Dedifferentiated amniotic fluid mesenchymal stem cell (primary cell): ENCODE data around the gene SBF1.

Experiments
- DNase-seq: peaks from one replicate; pipeline ENCODE4 v3.0.0-alpha.2; 2016; ENCODE audit errors: extremely low spot score

Gene SBF1

DNA sequence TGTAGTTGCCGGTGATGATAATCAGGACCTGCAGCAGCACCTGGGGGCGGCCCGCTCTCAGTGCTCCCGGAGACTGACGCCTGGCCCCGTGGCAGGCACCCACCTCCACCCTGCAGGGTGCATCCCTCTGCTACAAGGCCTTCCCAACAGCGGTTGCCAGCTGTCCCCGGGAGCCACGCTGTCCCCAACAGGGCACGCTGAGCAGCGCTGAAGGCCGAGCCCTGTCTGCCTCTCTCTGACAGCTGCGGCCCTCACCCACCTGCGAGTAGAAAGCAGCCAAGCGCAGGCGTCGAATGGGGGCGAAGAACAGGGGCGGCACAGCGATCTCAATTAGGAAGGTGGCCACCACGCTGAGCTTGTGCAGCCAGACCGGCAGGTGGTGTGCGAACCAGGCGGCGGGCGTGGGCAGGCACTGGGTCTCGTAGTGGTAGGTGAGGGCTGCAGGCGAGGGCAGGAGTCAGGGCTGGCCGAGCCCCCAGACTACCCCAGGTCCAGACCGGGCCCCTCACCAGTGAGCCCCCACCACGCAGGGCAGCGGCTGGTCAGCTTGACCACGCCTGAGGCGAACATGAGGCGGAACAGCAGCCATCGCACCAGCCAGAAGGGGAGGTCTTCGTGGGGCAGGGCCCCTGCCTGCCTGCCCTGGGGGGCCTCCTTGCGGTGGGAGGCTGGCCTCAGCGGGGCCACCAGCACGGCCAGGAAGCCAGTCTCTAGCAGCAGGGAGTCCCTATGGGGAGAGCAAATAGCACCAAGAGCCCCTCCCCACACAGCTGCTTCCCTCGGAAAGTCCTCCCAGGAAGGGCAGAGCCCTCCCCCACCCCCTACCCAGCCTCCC, 31.2 kb upstream of the SBF1 start:
- DNase-seq: no peak

DNA sequence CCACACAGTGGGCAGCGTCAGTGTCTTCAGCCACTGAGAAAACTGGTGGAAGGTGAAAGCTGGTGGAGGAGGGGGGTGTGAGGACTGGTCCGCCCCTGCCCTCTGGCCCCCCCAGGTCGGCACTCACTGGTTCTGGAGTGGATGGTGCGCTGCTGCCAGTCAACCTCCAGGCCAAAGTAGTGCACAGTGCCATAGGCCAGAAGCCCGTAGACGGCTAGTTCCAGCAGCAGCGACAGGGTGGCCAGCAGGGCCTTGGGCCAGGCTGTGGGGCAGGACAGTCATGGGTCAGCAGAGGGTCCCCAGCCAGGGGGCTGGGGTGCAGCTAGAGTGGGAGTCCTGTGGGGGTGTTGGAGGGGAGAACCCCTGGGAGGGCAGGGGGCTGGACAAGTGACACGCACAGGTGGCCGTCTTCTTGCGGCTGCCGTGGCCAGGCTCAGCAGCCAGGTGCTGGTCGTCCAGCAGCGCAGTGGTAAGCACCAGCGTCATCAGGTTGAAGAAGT, 30.5 kb upstream of the SBF1 start:
- no peak for DNase-seq

DNA sequence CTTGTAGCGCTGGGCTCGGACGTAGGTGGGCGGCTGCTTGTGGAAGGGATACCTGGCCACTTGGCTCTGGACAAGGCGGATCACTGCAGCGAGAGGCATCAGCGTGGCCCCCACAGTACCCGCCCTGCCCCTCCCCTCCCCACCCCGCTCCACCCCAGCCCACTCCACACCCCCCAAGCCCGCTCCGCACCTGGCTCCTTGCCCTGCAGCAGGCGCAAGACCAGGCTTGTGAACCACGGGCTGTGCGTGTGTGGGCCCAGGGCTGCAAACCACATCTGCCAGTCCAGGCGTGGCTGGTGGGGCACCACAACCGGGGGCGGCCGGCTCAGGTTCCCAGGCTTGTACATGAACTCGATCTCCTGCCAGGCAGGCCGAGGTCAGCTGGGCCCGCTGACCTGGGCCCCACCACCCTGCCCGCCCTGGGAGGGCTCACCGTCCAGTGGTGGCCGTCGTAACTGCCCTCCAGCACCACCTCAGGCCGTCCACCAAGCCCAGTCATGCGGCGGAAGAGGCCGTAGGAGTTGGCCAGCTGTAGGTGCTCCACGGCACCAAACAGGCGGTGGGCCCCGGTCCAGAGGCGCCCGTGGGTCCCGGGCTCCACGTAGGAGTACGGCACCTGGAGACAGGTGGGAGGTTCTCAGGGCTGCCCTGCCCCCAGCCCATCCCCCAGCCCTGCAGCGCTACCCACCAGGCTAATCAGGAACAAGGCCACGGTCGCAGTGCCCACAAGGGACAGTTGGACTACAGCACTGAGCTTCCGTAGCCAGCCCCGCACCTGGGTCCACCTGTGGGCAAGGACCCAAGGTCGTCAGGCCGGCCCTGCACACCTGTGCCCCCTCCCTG, 29.8 kb upstream of the SBF1 start:
- DNase-seq: no peak

DNA sequence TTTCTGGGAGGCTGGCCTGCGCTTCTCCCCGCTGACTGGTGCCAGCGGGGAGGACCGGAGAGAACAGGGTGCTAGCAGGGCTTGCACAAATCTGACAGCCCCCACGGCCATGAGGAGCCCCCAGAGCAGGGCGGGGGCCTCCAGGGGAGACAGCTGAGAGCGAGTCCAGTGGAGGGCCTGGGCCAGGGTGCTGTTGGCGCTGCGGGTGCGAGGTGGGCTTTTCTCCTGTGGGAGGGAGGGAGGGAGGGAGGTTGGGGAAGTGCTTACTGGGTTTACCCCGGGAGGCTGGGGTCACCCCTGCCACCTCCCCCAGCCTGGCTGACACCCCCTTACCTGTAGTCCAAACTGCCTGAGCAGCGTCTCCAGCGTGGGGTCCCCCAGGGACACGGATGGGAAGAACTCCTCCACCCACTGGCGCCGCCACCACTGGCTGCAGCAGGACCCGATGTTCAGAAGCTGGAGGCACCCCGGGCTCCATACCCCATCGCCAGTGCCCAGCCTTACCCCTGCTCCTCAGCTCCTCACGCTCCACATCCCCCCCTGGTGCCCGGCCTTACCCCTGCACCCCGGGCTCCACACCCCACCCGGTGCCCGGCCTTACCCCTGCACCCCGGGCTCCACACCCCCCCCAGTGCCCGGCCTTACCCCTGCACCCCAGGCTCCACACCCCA, 28.8 kb upstream of the SBF1 start:
- DNase-seq: no peak

DNA sequence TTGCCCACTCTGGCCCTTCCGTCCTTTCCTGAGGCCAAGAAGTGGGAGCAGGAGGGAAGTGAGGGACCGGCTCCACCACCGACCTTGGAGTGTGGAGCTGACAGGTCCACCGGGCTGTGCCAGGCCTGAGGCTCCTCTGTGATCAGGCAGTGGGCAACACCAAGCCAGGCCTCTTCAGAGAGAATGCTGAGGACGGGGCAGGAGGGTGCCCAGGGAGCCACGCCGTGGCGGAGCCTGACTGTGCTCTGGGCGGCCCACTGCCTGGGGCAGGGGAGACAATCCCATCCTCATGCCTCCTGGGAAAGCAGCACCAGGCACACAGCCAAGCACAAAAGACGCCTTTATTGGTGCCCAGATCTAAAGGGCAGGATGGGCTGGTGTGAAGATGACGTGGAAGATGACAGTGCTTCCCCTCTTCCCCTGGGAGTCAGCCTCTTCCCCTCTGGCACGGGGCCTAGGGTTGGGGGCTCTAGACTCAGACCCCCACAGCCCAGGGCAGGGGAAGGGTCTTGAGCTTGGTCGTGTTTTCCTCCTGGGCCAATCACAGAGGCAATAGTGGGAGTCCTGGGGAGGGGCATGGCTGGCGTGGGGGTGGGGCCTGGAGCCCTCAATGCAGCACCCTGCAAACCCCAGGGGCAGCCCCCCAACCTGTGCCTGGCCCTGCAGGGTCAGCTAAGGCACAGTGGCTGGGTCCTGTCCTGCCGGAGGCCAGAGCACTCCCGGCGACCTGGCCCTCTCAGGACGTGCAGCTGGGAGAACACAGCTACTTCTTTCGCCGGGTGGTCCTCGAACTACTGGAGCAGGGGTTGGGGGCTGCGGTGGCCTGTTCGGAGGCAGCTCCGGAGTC, 28.0 kb upstream of the SBF1 start:
- DNase-seq: no peak

DNA sequence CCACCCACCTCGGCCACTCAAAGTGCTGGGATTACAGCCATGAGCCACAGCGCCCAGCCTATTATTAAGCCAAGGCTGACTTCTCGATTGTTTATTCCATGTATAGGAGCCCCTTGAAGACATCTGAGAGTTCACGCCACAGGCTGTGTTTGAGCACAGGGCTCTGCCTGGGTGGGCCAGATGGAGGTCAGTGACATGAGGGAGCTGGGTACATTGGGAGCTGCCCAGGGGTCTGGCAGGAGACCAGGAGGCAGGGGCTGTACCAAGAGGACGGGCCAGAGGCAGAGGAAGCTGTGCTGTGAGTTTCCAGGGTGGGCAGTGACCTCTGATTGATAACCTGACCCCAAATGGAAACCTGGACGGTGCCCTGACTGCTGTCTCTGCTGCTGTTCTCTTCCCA, 27.3 kb upstream of the SBF1 start:
- DNase-seq: no peak

DNA sequence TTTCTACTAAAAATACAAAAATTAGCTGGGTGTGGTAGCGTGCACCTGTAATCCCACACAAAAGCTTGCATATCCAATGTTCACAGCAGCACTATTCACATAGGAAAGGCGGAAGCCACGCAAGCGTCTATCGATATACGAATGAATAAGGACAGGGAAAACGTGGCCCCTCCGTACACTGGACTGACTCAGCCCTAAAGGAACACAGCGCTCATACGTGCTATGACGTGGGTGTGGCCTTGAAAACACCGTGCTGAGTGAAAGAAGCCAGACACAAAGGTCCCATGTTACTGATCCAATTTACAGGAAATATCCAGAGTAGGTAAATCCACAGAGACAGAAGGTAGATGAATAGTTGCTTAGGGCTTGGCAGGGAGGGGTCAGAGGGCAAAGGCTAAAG, 25.6 kb upstream of the SBF1 start:
- DNase-seq: no peak

DNA sequence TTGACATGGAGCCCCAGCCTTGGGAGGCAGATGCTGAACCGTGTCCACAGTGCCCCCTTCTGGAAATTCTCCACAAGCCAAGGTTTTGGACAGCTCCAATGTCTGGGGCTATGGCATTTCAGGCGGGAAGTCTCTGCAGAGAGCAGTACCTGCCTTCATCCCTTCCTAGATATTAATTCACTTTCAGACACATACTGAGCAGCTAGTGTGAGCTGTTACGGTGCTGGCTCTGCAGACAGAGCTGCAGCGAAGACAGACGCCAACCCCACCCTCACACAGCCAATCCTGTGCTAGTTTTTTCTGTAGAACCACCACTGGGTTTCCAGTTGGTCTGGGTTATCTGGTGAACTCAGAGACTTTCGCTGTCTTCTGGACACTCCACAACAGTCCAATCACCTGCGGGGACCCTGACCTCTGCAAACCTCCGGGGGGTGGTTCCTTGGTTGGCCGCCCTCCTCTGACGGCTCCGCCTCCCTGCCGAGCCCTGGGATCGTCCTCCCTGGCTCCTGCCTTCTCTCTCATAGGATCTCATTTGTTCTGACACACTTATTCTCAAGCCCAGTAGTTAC, 23.6 kb upstream of the SBF1 start:
- DNase-seq: peak; percentile 27

DNA sequence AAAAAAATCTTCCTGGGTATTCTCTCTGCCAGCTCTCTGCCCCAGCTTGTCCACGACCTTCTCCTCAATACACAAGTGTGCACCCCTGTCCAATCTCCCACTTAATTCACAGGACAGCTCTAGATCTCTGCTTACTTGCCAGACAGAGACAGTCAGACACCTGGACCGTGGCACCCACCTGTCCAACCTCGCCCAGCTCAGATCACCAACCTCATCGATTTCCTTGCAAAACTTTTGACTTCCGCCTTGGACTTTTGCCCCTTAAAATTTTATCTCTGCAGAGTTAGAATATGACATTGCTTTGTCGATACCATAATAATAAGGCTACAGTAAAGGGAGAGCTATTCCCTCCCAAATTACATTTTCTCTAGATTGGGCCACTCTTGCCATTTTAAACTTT, 22.3 kb upstream of the SBF1 start:
- DNase-seq: no peak

DNA sequence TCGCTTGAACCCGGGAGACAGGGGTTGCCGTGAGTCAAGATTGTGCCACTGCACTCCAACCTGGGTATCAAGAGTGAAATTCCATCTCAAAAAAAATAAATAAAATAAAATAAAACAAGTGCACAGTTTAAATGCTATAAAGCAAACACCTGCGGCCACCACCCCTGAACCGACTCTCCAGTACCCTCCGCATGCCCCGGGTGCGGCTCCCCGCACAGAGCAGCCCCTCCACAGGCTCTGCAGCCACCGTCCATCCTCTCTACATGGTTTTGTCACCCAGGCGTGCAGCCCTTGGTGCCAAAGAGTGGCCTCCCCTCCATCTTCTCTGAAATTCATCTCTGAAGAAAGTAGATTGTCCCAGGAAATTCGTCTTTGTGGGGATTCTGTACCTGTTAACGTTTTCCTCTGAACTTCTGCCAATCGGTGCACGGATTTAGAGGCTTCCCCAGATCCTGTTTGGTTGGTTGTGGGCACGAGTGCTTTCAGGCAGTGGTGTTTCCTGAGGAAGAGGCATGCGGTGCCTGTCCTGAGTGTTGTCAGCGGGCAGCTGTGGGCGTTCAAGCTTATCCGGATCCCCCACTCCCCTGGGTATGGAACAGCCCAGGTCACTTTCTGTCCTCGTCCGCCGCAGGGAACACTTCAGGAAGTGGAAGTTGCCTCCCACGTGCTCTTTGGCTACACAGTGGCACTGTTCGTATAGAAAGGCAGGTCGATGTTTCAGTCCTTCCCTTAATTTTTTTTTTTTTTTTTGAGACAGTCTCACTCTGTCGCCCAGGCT, 15.9 kb upstream of the SBF1 start:
- DNase-seq: no peak

DNA sequence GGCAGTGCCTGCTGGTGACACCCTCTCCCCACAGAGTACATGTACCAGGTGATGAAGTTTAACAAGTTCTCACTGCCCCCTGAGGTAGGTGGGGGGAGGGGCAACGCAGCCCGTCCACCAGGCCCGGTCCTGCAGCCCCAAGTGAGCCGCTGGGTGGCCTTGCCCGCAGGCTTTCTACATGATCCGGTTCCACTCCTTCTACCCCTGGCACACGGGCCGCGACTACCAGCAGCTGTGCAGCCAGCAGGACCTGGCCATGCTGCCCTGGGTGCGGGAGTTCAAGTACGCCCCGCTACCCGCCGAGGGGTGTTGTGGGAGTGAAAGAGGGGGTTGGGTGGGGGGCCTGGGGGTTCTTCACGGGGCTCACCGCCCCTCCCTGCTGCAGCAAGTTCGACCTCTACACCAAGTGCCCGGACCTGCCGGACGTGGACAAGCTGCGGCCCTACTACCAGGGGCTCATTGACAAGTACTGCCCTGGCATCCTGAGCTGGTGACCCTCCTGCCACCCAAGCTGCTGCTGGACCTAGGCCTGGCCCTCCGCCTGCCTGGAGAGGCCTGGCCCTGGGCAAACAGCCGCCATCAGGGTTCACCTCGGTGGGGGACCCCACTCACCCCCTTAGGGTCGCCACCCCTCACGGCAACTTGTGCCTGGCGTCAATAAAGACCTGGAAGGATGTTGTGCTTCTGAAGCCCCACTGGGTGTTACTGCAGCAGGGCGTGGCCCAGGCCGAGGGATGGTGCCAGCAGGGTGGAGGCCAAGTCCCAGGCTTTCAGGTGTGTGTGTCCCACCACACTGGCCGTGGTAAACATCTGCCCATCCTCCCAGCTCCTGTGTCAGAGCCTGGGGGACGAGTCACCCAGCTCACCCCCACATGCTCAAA, 14.8 kb upstream of the SBF1 start:
- DNase-seq: no peak

DNA sequence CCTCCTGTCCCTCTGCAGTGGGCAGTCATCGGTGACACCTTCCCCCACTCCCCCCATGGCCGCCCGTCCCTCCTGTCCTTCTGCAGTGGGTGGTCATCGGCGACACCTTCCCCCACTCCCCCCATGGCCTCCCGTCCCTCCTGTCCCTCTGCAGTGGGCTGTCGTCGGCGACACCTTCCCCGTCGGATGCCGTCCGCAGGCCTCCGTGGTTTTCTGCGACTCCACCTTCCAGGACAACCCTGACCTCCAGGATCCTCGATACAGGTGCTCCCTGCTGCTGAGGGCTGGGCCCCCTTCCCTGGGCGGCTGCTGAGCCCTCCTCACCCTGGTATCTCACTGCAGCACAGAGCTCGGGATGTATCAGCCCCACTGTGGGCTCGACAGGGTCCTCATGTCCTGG, 14.1 kb upstream of the SBF1 start:
- DNase-seq: no peak

DNA sequence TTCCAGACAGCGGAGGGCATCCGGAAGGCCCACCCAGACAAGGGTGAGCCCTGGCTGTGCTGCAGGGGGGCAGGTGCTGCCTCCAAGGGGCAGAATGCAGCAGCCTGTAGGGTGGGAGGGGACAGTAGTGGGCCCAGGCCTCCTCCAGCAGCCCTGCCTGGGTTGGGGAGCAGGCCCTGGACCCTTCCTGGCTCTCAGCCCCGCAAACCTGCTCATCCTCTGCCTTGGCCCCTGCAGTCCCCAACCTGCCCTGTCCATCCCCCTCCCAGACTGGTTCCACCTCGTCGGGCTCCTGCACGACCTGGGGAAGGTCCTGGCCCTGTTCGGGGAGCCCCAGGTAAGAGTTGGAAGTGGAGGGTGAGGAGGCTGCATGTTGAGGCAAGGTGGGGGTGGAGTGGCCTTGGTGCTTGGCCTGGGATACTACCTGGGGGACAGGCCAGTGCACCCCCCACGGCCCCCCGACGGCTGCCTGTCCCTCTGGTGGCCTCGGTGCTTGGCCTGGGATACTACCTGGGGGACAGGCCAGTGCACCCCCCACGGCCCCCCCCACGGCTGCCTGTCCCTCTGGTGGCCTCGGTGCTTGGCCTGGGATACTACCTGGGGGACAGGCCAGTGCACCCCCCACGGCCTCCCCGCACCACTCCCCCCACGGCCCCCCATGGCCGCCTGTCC, 13.3 kb upstream of the SBF1 start:
- no peak for DNase-seq

DNA sequence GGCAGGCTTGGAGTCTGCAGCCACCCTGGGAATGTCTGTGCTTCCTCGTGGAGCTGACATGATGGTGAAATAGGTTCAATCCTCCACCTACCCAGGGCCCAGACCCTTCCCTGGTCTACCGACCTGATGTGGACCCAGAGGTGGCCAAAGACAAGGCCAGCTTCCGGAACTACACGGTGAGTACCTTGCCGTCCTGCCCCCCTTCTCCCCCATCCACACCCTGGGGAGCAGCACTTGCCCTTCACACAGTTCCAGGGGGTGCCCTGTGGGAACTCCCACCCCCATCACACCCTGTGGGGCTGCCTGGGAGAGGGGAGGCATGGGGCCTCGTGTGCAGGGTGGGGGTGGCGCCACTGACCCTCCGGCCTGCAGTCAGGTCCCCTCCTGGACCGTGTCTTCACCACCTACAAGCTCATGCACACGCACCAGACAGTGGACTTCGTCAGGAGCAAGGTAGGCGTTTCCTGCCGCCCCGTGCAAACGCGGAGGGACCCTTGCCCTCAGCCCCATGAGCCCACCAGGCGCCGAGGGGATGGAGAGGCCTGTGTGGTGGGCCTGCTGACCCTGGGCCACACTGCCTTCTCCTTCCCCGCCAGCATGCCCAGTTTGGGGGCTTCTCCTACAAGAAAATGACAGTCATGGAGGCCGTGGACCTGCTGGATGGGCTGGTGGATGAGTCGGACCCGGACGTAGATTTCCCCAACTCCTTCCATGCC, 12.6 kb upstream of the SBF1 start:
- DNase-seq: no peak

DNA sequence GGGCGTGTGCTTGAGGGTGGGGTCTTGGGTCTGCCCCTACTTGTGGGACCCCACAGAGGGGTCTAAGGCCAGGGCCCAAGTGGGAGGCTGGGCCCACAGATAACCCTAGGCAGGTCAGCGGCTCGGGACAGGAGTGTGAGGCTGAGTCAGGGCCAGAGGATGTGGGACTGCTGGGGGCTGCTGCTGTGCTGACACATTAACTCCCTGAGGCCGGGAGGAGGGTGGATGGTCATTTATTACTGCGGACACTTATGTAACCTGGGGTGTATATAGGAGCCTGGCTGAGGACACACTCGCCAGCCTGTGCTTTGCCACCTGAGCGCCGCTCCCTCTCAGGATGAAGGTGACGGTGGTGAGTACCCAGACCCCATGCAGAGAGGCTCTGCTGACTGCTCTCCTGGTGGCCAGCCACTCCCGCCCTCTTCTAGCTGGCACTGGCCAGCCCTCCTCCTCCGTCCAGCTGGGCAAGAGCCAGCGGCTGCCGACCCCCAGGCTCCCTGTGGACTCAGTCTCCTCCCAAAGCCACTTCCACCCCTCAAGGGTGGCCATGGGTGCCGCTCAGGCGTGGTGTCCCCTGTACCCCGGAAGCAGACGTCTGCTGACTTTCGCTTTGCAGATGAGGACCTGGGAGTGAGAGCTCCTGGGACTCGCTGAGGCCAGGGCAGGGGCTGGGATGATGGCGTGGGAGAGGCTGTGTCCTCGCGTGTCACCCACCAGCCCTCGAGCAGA, 11.9 kb upstream of the SBF1 start, which contains the start of gene MIOX:
Gene MIOX, plus strand, starts transcription at position 299 of the 729 bp plus-strand sequence. Its CDS starts 39 bp downstream, at position 338.
- no peak for DNase-seq

DNA sequence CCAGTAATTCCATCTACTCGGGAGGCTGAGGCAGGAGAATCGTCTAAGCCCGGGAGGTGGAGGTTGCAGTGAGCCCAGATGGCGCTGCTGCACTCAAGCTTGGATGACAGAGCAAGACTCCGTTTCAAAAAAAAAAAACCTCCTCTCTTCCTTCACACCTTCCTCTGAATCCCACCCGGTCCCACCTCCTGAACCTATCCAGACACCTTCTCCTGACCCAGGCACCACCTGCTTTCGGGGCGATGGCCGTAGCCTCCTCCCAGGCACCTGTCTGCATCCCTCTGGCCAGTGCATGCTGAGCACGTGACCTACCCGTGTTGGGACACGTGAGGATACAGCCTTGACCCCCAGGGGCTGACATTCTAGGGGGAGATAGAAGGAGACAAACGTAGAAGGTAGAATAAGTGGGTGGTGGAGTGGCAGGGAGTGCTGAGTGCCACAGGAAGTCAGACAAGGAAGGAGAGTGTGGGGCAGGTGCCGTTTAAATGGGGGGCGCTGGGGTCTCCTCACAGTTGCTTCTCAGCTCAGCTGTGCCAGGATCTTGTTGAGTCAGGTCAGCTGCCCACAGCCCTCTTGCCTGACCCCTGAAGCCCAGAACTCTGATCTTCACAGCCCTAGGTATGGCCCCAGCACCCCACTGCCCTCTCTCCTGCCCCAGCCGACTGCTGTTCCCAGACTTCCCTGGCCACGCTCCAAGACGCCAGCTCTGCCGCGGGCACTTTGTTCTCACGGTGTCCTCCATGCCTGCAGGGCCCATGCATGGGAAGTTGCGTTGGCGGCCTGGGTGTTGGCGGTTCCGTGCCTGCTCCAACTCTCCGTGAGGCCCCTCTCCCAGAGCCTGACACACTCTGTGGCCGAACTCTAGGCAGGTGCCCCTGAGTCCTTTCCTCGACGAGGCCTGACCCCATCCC, 10.6 kb upstream of the SBF1 start:
- DNase-seq: no peak
